K562 (cell line): ENCODE data around the gene SMARCA1. TPM values are rescaled to one million over a fixed set of nuclear protein-coding genes. Genes with fewer than 3 reads are reported as not detected.

ENCODE experiments used
- ATAC-seq: fragments of 200-7000 bp; cut with Tn5 transposase; 3 replicates; pipeline ENCODE4 v1.9.1; 2020; ENCODE audit warnings: moderate library complexity
- BruUV-seq: library from RNA; stranded (reverse); fragments of 400-500 nt; replicated peaks from 2 replicates; lab custom pipeline; 2021; lab: Mats Ljungman, UMichigan
- CTCF ChIA-PET: fragments of 300-600 bp; formaldehyde crosslinking; extraction: SDS; loops from one replicate; lab custom pipeline; 2021; ENCODE audit warnings: low intra/inter-chr PET ratio; lab: Yijun Ruan, JAX
- POLR2A ChIA-PET: fragments of 300-600, 350-650 bp; sonication (Branson Sonifier 250); formaldehyde crosslinking; extraction: SDS; loops from one replicate; lab custom pipeline; 2021; ENCODE audit warnings: antibody characterized with exemption, inconsistent platforms; lab: Yijun Ruan, JAX
- DNase-seq, 4 experiments: peaks; one replicate each; pipeline versions ENCODE4 v3.0.0 to v3.0.0-alpha.2; 2011 to 2018; ENCODE audit warnings: low spot score in 3 of 4, mixed read lengths in 3 of 4; ENCODE audit errors: extremely low read depth in 1 of 4
- FAIRE-seq: peaks from 2 replicates; lab custom pipeline; 2011; peaks lifted over from hg19 to GRCh38; lab: Jason Lieb, UNC
- H2AFZ ChIP-seq: 2 replicates; pipeline ENCODE4 v1.6.0; 2011; ENCODE audit warnings: low read depth, low read length, control low read depth, inconsistent platforms
- H3K27ac ChIP-seq: fragments of 200-600 bp; 3 replicates; pipeline ENCODE4 v1.8.0; 2011; ENCODE audit warnings: low read depth, mild to moderate bottlenecking, control low read depth, inconsistent platforms, low read length, moderate library complexity, mixed read lengths; ENCODE audit errors: extremely low read depth
- H3K27me3 ChIP-seq, 2 experiments: fragments of 300-600 bp in 1 of 2; 2 replicates in 1 of 2; 3 replicates in 1 of 2; pipeline versions ENCODE4 v1.6.0 to v1.8.0; 2011; ENCODE audit warnings: inconsistent platforms in 2 of 2, low read length in 2 of 2, mild to moderate bottlenecking in 1 of 2, mixed read lengths in 1 of 2, moderate library complexity in 1 of 2; ENCODE audit not compliant: control insufficient read depth in 2 of 2, insufficient read depth in 2 of 2
- H3K36me3 ChIP-seq: fragments of 300-600 bp; 3 replicates; pipeline ENCODE4 v1.8.0; 2011; ENCODE audit warnings: mild to moderate bottlenecking, low read length, inconsistent platforms; ENCODE audit not compliant: control insufficient read depth, insufficient read depth
- H3K4me1 ChIP-seq, 2 experiments: fragments of 200-600 bp in 1 of 2; replicated peaks in 1 of 2; 2 replicates in 1 of 2; 3 replicates in 1 of 2; pipeline versions ENCODE4 v1.5.1 to v1.8.0; 2011; ENCODE audit warnings: inconsistent platforms in 2 of 2, low read length in 2 of 2, mild to moderate bottlenecking in 1 of 2, mixed read lengths in 1 of 2, moderate library complexity in 1 of 2; ENCODE audit not compliant: control insufficient read depth in 2 of 2, insufficient read depth in 2 of 2
- H3K4me2 ChIP-seq: 2 replicates; pipeline ENCODE4 v1.6.1; 2011; ENCODE audit warnings: low read length, control low read depth, inconsistent platforms, mixed read lengths; ENCODE audit not compliant: insufficient read depth
- H3K4me3 ChIP-seq: fragments of 200-600 bp; sonication (generic), shearing (Covaris generic); 2 replicates; pipeline ENCODE4 v1.5.1; 2016; ENCODE audit warnings: control low read depth, inconsistent platforms
- H3K79me2 ChIP-seq: fragments of 200-600 bp; 3 replicates; pipeline ENCODE4 v1.8.0; 2011; ENCODE audit warnings: low read length, inconsistent platforms; ENCODE audit not compliant: control insufficient read depth, insufficient read depth
- H3K9ac ChIP-seq, 2 experiments: 2 replicates each; pipeline versions ENCODE4 v1.6.0 to v1.6.1; 2011; ENCODE audit warnings: low read depth in 2 of 2, low read length in 2 of 2, control low read depth in 1 of 2, inconsistent platforms in 1 of 2, mild to moderate bottlenecking in 1 of 2, mixed read lengths in 1 of 2; ENCODE audit not compliant: insufficient read depth in 1 of 2
- H3K9me1 ChIP-seq: one replicate; pipeline ENCODE4 v1.6.0; 2011; ENCODE audit warnings: inconsistent platforms, mild to moderate bottlenecking, low read length, moderate library complexity; ENCODE audit not compliant: control insufficient read depth, insufficient read depth
- H3K9me3 ChIP-seq: replicated peaks from 2 replicates; pipeline ENCODE4 v1.5.1; 2011; ENCODE audit warnings: low read depth, low read length, inconsistent platforms; ENCODE audit not compliant: control insufficient read depth, insufficient read depth
- H4K20me1 ChIP-seq: replicated peaks from 2 replicates; pipeline ENCODE4 v1.6.1; 2011; ENCODE audit warnings: low read length, inconsistent platforms, mixed read lengths; ENCODE audit not compliant: control insufficient read depth, insufficient read depth
- CTBP1 ChIP-seq: fragments of 450-650 bp; IDR thresholded peaks from 2 replicates; pipeline ENCODE4 v1.6.1; 2016; ENCODE audit warnings: borderline replicate concordance
- CUX1 ChIP-seq: fragments of 200-800 bp; sonication (Bioruptor generic); IDR thresholded peaks from 2 replicates; pipeline ENCODE4 v1.6.1; 2016; ENCODE audit warnings: missing genetic modification characterization, missing compliant biosample characterization
- MEIS2 ChIP-seq: fragments of 450-650 bp; IDR thresholded peaks from 2 replicates; pipeline ENCODE4 v1.6.1; 2014; ENCODE audit warnings: mild to moderate bottlenecking; ENCODE audit not compliant: partially characterized antibody
- SRF ChIP-seq, 2 experiments: fragments of 250-450, 450-650 bp in 1 of 2; sonication (Bioruptor Pico) in 1 of 2; sonication (generic) in 1 of 2; formaldehyde crosslinking; IDR thresholded peaks; 2 replicates each; pipeline versions ENCODE4 v1.5.0 to v1.5.1; 2020 to 2022; ENCODE audit warnings: mild to moderate bottlenecking in 1 of 2, missing genetic modification reagents in 1 of 2
- YY1 ChIP-seq, 3 experiments: IDR thresholded peaks; 2 replicates each; pipeline ENCODE4 v1.6.1; 2011; ENCODE audit warnings: low read length in 2 of 3, mild to moderate bottlenecking in 2 of 3, moderate library complexity in 2 of 3, borderline replicate concordance in 1 of 3, control low read depth in 1 of 3, low read depth in 1 of 3; ENCODE audit not compliant: insufficient read depth in 3 of 3, insufficient replicate concordance in 2 of 3, control insufficient read depth in 1 of 3, insufficient read length in 1 of 3; ENCODE audit errors: extremely low read depth in 1 of 3
- ZNF444 ChIP-seq: fragments of 250-450 bp; sonication (Bioruptor Pico); IDR thresholded peaks from 2 replicates; pipeline ENCODE4 v1.4.0; 2020; ENCODE audit warnings: mild to moderate bottlenecking, moderate library complexity
- WGBS: fragments of 100-300 bp; shearing (Covaris generic); methylation state at CpG from one replicate; pipeline ENCODE4 v1.1.6; 2016; ENCODE audit warnings: low coverage, mixed read lengths; ENCODE audit not compliant: insufficient coverage; ENCODE audit errors: missing lambda C conversion rate; 5-methylcytosine and 5-hydroxymethylcytosine counted together
- in situ Hi-C: fragments of 300-500 bp; cut with MboI; formaldehyde crosslinking; loops from 4 replicates; pipeline ENCODE4 v1.15.0; 2018; ENCODE audit warnings: inconsistent platforms, mixed read lengths
- intact Hi-C: fragments of 100-400 bp; cut with micrococcal nuclease; formaldehyde crosslinking; loops from 2 replicates; pipeline ENCODE4 v1.14.2; 2022
- polyA plus RNA-seq, 8 experiments: library from polyadenylated mRNA; depleted of rRNA in 4 of 8; stranded (reverse) in 5 of 8; unstranded in 3 of 8; fragments of >200 nt; fragmentation: Nextera tagmentation in 2 of 8; fragmentation: Illumina TruSeq in 1 of 8; extraction: Ambion mirVana in 2 of 8; extraction: Trizol in 1 of 8; gene quantifications; 2 replicates each; pipeline versions ENCODE4 v1.2.1 to v1.2.3, GENCODE V29; 2011 to 2014; ENCODE audit warnings: inconsistent platforms in 1 of 8, missing spikeins in 1 of 8
- total RNA-seq, 7 experiments: library from RNA; depleted of rRNA in 6 of 7; stranded (reverse); fragments of >200 nt in 6 of 7; fragmentation: Illumina TruSeq in 2 of 7; extraction: Trizol in 2 of 7; gene quantifications; 2 replicates each; pipeline versions ENCODE4 v1.2.1 to v1.2.3, GENCODE V29; 2011 to 2021; ENCODE audit warnings: low replicate concordance in 1 of 7

Gene SMARCA1
- total and polyA plus RNA-seq, 9 of the 15 experiments (the other 6 are each of a cell fraction or from before 2014, with no cell fraction given), result 0.42 to 3.0 (median 2.0) TPM

GRCh38 chrX:129450123-129450522 lies 73.2 kb downstream of the SMARCA1 start:
- no peak for DNase-seq
- no peak overlapping the region for H3K4me3 ChIP-seq
- H4K20me1 ChIP-seq, result no peaks in the 10 kb centered on the region
- no peaks in the 10 kb centered on the region for H3K79me2 ChIP-seq
- in situ Hi-C loops (no loop called here), intact Hi-C loops (no loop called here)
- no TSS peak for BruUV-seq
- no peak overlapping the region for H3K9ac ChIP-seq
- H2AFZ ChIP-seq, result no peak overlapping the region
- H3K27me3 ChIP-seq, result no peaks in the 10 kb centered on the region
- 11% methylated on average over 4 of the region's 4 CpGs for WGBS
- no peak for ATAC-seq
- H3K9me1 ChIP-seq, result no peaks in the 10 kb centered on the region
- no peak overlapping the region for H3K4me2 ChIP-seq
- ChIA-PET POLR2A (no interaction called here), CTCF (no interaction called here)
- FAIRE-seq, result no peak
- no peaks in the 10 kb centered on the region for H3K36me3 ChIP-seq
- H3K9me3 ChIP-seq, result no peaks in the 10 kb centered on the region
- H3K4me1 ChIP-seq, result no peaks in the 10 kb centered on the region
- no peak overlapping the region for H3K27ac ChIP-seq
- TF ChIP-seq MEIS2 (no peak), ZNF444 (no peak), CUX1 (CRISPR knock-in tag) (no peak), CTBP1 (no peak), YY1 (IDR thresholded peaks at IDR 0.05; ENCODE audit: borderline replicate concordance in 1 of 3, control insufficient read depth in 1 of 3, extremely low read depth in 1 of 3, insufficient read depth in 3 of 3, insufficient read length in 1 of 3, insufficient replicate concordance in 2 of 3, low read depth in 1 of 3, low read length in 2 of 3) (no peak), SRF (CRISPR knock-in tag; IDR thresholded peaks at IDR 0.05) (no peak)
